OCI-LY7 (cell line): ENCODE data around the gene STAG1. TPM values are rescaled to one million over a fixed set of nuclear protein-coding genes. Genes with fewer than 3 reads are reported as not detected.

ENCODE experiments used
- BruUV-seq: library from RNA; stranded (reverse); fragments of 400-500 nt; replicated peaks from 2 replicates; lab custom pipeline; 2021; lab: Mats Ljungman, UMichigan
- CTCF ChIA-PET: fragments of 300-600 bp; sonication (Branson Sonifier 250); formaldehyde crosslinking; loops from one replicate; lab custom pipeline; 2022; ENCODE audit warnings: antibody characterized with exemption; ENCODE audit not compliant: unreplicated experiment; lab: Charles Lee
- POLR2A ChIA-PET: fragments of 300-600 bp; sonication (Branson Sonifier 250); formaldehyde crosslinking; loops from one replicate; lab custom pipeline; 2022; ENCODE audit warnings: antibody characterized with exemption; lab: Charles Lee
- DNase-seq: peaks from one replicate; pipeline ENCODE4 v3.0.0-alpha.2; 2015; ENCODE audit warnings: low spot score
- H2AFZ ChIP-seq: fragments of 200-600 bp; sonication (generic), shearing (Covaris generic); 2 replicates; pipeline ENCODE4 v1.6.1; 2014; ENCODE audit warnings: mild to moderate bottlenecking, antibody characterized with exemption, low read length, moderate library complexity
- H3K27ac ChIP-seq: fragments of 200-600 bp; sonication (generic); 2 replicates; pipeline ENCODE4 v1.5.1; 2014; ENCODE audit warnings: mixed run types, low read depth, mild to moderate bottlenecking, moderate library complexity, low read length, inconsistent platforms; ENCODE audit not compliant: poor library complexity, severe bottlenecking
- H3K36me3 ChIP-seq: fragments of 200-600 bp; sonication (generic); 2 replicates; pipeline ENCODE4 v1.6.1; 2014; ENCODE audit warnings: mild to moderate bottlenecking, antibody characterized with exemption, low read length, moderate library complexity, mixed read lengths; ENCODE audit not compliant: insufficient read depth
- H3K4me1 ChIP-seq: fragments of 200-600 bp; sonication (generic); 2 replicates; pipeline ENCODE4 v1.5.1; 2014; ENCODE audit warnings: mild to moderate bottlenecking, low read length; ENCODE audit not compliant: insufficient read depth, poor library complexity, severe bottlenecking
- H3K4me2 ChIP-seq: fragments of 200-600 bp; sonication (generic); 2 replicates; pipeline ENCODE4 v1.6.1; 2014; ENCODE audit warnings: mild to moderate bottlenecking, low read length
- H3K4me3 ChIP-seq: fragments of 200-600 bp; sonication (generic); 2 replicates; pipeline ENCODE4 v1.5.1; 2014; ENCODE audit warnings: mild to moderate bottlenecking, low read depth, low read length; ENCODE audit not compliant: poor library complexity, severe bottlenecking
- H3K79me2 ChIP-seq: fragments of 200-600 bp; sonication (generic); 2 replicates; pipeline ENCODE4 v1.6.1; 2016; ENCODE audit warnings: low read depth, mild to moderate bottlenecking, low read length, moderate library complexity, mixed read lengths; ENCODE audit not compliant: insufficient read depth
- H3K9me2 ChIP-seq: fragments of 200-600 bp; sonication (generic); 2 replicates; pipeline ENCODE4 v1.6.1; 2016; ENCODE audit warnings: mild to moderate bottlenecking, low read length, mixed read lengths; ENCODE audit not compliant: insufficient read depth
- H3K9me3 ChIP-seq: fragments of 200-600 bp; sonication (generic); 2 replicates; pipeline ENCODE4 v1.6.1; 2014; ENCODE audit warnings: mild to moderate bottlenecking, mixed run types, low read length, mixed read lengths
- H4K20me1 ChIP-seq: fragments of 200-600 bp; sonication (generic); 2 replicates; pipeline ENCODE4 v1.6.1; 2014; ENCODE audit warnings: mild to moderate bottlenecking, antibody characterized with exemption, low read length, moderate library complexity, mixed read lengths; ENCODE audit not compliant: insufficient read depth
- CTCF ChIP-seq: fragments of 200-600 bp; sonication (generic); conservative IDR thresholded peaks from 2 replicates; pipeline ENCODE4 v1.5.1; 2014; ENCODE audit warnings: mild to moderate bottlenecking, antibody characterized with exemption, low read length, moderate library complexity, mixed read lengths
- EZH2phosphoT487 ChIP-seq: fragments of 200-600 bp; sonication (generic); IDR thresholded peaks from 2 replicates; pipeline ENCODE4 v1.6.1; 2018; ENCODE audit warnings: low read depth, borderline replicate concordance, mild to moderate bottlenecking, mixed run types, antibody characterized with exemption, low read length, moderate library complexity, mixed read lengths
- intact Hi-C: fragments of 100-400 bp; cut with micrococcal nuclease; formaldehyde crosslinking; loops from one replicate; pipeline ENCODE4 v1.10.0; 2022; ENCODE audit not compliant: unreplicated experiment
- total RNA-seq, 2 experiments: library from RNA; depleted of rRNA in 1 of 2; stranded (reverse); fragments of >200 nt in 1 of 2; shearing (Covaris generic) in 1 of 2; gene quantifications; 2 replicates each; pipeline ENCODE4 v1.2.3, GENCODE V29; 2014 to 2022

Gene STAG1
- total RNA-seq, 2 experiments from 2014 or later = 30.7 to 46.6 TPM

- Histone ChIP-seq H3K4me3 (no peak overlapping the region), H4K20me1 (no peaks in the 10 kb centered on the region), H2AFZ (no peak overlapping the region), H3K36me3 (peaks cover 18% of the 10 kb centered on the region), H3K4me1 (no peaks in the 10 kb centered on the region), H3K9me2 (no peaks in the 10 kb centered on the region), H3K9me3 (0 out of 2 replicates have a peak, but pooled peaks cover 8% of the 10 kb centered on the region), H3K79me2 (no peaks in the 10 kb centered on the region), H3K4me2 (no peak overlapping the region), H3K27ac (no peak overlapping the region)
- BruUV-seq = no TSS peak
- TF ChIP-seq CTCF = no peak
- no peak for TF ChIP-seq EZH2phosphoT487
- ChIA-PET CTCF (no interaction called here), POLR2A (no interaction called here)
- DNase-seq = no peak
- intact Hi-C loops = no loop called here
These were observed 174.4 kb downstream of the STAG1 start for GRCh38 chr3:136577791-136578190.

GRCh38 chr3:136576279-136577009, 175.7 kb downstream of the STAG1 start:
- POLR2A ChIA-PET = interaction anchor here (0.7 to 1.5 kb wide), 4 partner anchors 10 to 102 kb away, joined by 3 to 6 read pairs (median 3); no protein-coding TSS in a partner anchor
- Histone ChIP-seq H3K27ac (no peak overlapping the region), H3K4me2 (no peak overlapping the region), H3K36me3 (peaks cover 22% of the 10 kb centered on the region), H4K20me1 (no peaks in the 10 kb centered on the region), H3K79me2 (no peaks in the 10 kb centered on the region), H3K9me2 (no peaks in the 10 kb centered on the region), H3K4me3 (no peak overlapping the region), H2AFZ (no peak overlapping the region), H3K9me3 (0 out of 2 replicates have a peak, but pooled peaks cover 7% of the 10 kb centered on the region), H3K4me1 (no peaks in the 10 kb centered on the region)
- CTCF ChIA-PET = interaction anchor here (0.7 kb wide), 1 partner anchor 10 kb away, joined by 3 read pairs; no protein-coding TSS in a partner anchor
- no peak for DNase-seq
- intact Hi-C loops = no loop called here
- no TSS peak for BruUV-seq
- no peak for TF ChIP-seq EZH2phosphoT487
- no peak for TF ChIP-seq CTCF
